Osteoblast (primary cell): ENCODE data around the gene SH2B2. TPM values are rescaled to one million over a fixed set of nuclear protein-coding genes. Genes with fewer than 3 reads are reported as not detected.
A peak's percentile ranks its signal among the peaks of the same experiment; 100 is the strongest.

Experiments used
- DNase-seq: peaks from one replicate; pipeline ENCODE4 v3.0.0; 2011; ENCODE audit warnings: low spot score, mixed read lengths; ENCODE audit not compliant: insufficient read length; ENCODE audit errors: missing footprints
- H2AFZ ChIP-seq: 2 replicates; pipeline ENCODE4 v1.6.0; 2011; ENCODE audit warnings: mild to moderate bottlenecking, low read length
- H3K27ac ChIP-seq: 2 replicates; pipeline ENCODE4 v1.5.1; 2011; ENCODE audit warnings: mild to moderate bottlenecking, low read depth, low read length, moderate library complexity
- H3K27me3 ChIP-seq: 2 replicates; pipeline ENCODE4 v1.6.0; 2012; ENCODE audit warnings: mild to moderate bottlenecking, control low read depth, inconsistent platforms, low read length, moderate library complexity; ENCODE audit not compliant: insufficient read depth
- H3K36me3 ChIP-seq: 2 replicates; pipeline ENCODE4 v1.5.1; 2011; ENCODE audit warnings: mild to moderate bottlenecking, low read length, control low read depth, moderate library complexity; ENCODE audit not compliant: insufficient read depth
- H3K4me1 ChIP-seq: 2 replicates; pipeline ENCODE4 v1.5.1; 2011; ENCODE audit warnings: mild to moderate bottlenecking, low read length, control low read depth, moderate library complexity; ENCODE audit not compliant: insufficient read depth
- H3K4me2 ChIP-seq: 2 replicates; pipeline ENCODE4 v1.6.0; 2011; ENCODE audit warnings: mild to moderate bottlenecking, low read length; ENCODE audit not compliant: insufficient read depth
- H3K4me3 ChIP-seq: fragments of 200-600 bp; sonication (generic); 3 replicates; pipeline ENCODE4 v1.5.1; 2012; ENCODE audit warnings: mild to moderate bottlenecking, low read length, inconsistent platforms; ENCODE audit not compliant: insufficient read depth
- H3K79me2 ChIP-seq: 2 replicates; pipeline ENCODE4 v1.6.0; 2012; ENCODE audit warnings: mild to moderate bottlenecking, low read length, control low read depth, inconsistent platforms; ENCODE audit not compliant: insufficient read depth
- H3K9me3 ChIP-seq: 2 replicates; pipeline ENCODE4 v1.5.1; 2011; ENCODE audit warnings: low read depth, low read length, control low read depth
- H4K20me1 ChIP-seq: 2 replicates; pipeline ENCODE4 v1.6.0; 2012; ENCODE audit warnings: mild to moderate bottlenecking, low read length, control low read depth; ENCODE audit not compliant: insufficient read depth
- total RNA-seq: library from RNA; depleted of rRNA; stranded (reverse); fragments of >200 nt; gene quantifications from 2 replicates; pipeline ENCODE4 v1.2.3, GENCODE V29; 2012
- TF ChIP-seq, protein P1 (sequence below): IDR thresholded peaks from 2 replicates; pipeline ENCODE4 v1.5.1; 2011; ENCODE audit warnings: mild to moderate bottlenecking, low read depth, low read length, moderate library complexity; ENCODE audit errors: extremely low read depth

The SH2B2 gene
- total RNA-seq, 1 donor = 2.2 TPM

DNA sequence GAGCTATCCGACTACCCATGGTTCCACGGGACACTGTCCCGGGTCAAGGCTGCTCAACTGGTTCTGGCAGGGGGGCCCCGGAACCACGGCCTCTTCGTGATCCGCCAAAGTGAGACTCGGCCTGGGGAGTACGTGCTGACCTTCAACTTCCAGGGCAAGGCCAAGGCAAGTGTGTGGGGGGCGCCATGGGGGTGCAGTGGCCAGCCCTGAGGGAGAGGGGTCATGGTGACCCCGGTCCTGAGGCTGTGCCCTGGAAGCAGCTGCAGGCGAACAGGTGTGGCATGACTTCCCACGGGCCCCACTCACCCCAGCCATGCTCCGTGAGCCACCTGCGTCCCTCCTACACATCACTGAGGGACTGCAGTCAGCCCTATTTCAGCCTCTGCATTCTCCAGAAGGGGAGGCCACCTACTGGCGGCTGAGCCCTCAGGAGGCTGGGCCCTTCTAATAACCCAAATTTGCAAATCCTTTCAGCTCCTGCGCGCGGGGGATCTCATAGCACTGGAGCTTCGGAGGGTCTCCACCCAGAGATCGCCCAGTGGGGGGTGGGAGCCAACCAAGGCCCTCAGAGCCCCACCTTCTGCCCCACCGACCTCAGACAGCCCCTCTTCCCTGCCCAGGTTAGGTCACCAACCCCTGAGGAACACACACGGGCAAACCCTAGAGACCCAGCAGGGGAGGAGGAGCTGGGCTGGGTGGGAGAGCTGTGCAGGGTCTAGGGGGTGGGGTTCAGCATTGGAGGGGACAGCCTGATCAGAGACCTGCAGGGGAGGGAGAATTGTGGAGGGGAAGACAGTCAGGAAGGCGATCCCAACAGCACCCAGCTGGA, 30.8 kb downstream of the SH2B2 start:
- no peaks in the 10 kb centered on the region for H3K36me3 ChIP-seq
- no peaks in the 10 kb centered on the region for H4K20me1 ChIP-seq
- H3K79me2 ChIP-seq = no peaks in the 10 kb centered on the region
- DNase-seq = peak; percentile 73
- H3K27me3 ChIP-seq = no peaks in the 10 kb centered on the region
- H2AFZ ChIP-seq = no peak overlapping the region
- TF ChIP-seq, protein P1, sequence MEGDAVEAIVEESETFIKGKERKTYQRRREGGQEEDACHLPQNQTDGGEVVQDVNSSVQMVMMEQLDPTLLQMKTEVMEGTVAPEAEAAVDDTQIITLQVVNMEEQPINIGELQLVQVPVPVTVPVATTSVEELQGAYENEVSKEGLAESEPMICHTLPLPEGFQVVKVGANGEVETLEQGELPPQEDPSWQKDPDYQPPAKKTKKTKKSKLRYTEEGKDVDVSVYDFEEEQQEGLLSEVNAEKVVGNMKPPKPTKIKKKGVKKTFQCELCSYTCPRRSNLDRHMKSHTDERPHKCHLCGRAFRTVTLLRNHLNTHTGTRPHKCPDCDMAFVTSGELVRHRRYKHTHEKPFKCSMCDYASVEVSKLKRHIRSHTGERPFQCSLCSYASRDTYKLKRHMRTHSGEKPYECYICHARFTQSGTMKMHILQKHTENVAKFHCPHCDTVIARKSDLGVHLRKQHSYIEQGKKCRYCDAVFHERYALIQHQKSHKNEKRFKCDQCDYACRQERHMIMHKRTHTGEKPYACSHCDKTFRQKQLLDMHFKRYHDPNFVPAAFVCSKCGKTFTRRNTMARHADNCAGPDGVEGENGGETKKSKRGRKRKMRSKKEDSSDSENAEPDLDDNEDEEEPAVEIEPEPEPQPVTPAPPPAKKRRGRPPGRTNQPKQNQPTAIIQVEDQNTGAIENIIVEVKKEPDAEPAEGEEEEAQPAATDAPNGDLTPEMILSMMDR = no peak
- H3K4me3 ChIP-seq = no peak overlapping the region
- no peaks in the 10 kb centered on the region for H3K4me1 ChIP-seq
- no peaks in the 10 kb centered on the region for H3K9me3 ChIP-seq
- no peak overlapping the region for H3K27ac ChIP-seq
- H3K4me2 ChIP-seq = no peak overlapping the region

DNA sequence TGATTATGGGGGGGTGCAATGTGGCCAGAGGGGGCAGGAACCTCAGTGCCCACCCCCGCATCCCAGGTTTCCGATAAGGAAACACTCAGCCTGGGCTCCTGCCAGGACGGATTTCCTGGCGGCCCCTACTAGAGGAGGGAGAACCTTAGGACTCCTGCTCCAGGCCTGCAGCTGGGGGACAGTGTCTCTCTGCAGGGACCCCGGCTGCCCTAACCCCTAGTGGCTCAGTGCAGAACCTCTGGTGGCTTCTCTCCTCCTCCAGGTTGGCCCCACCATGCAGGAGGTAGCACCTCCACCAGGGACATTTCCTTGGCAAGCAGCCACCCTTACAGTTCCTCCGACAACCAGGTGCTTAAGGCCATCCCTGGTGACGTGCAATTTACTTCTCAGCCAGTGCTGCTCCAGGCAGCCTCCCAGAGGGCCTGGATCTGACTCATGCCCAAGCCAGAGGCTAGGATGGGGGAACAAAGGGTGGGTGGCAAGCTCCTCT, 31.9 kb downstream of the SH2B2 start:
- no peak overlapping the region for H3K4me2 ChIP-seq
- H4K20me1 ChIP-seq = no peaks in the 10 kb centered on the region
- no peak overlapping the region for H2AFZ ChIP-seq
- no peaks in the 10 kb centered on the region for H3K4me1 ChIP-seq
- H3K27ac ChIP-seq = no peak overlapping the region
- DNase-seq = peak; percentile 94
- no peak overlapping the region for H3K4me3 ChIP-seq
- H3K27me3 ChIP-seq = no peaks in the 10 kb centered on the region
- no peaks in the 10 kb centered on the region for H3K9me3 ChIP-seq
- no peaks in the 10 kb centered on the region for H3K79me2 ChIP-seq
- TF ChIP-seq, protein P1 = no peak
- no peaks in the 10 kb centered on the region for H3K36me3 ChIP-seq

DNA sequence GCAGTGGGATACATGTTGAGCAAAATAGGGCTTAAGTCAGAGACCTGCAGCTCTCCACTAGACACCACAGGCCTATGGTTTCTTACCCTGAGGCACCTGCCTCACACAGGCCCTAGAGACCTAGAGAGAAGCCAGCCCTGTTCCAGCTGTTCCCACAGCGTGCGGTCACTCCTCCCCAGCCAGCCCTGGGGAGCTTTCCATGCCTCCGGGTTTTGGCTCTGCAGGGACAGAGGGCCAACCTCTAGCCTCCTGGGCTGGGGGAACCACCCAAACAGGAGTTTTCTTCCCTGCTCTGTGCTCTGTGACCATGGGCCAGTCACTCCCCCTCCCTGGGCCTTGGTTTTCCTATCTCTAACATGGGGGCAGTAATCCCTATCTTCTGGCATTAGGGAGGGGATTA, 33.0 kb downstream of the SH2B2 start:
- Histone ChIP-seq H3K4me1 (no peaks in the 10 kb centered on the region), H3K9me3 (no peaks in the 10 kb centered on the region), H3K4me3 (no peak overlapping the region), H3K27me3 (no peaks in the 10 kb centered on the region), H3K79me2 (no peaks in the 10 kb centered on the region), H3K27ac (no peak overlapping the region), H3K4me2 (no peak overlapping the region), H3K36me3 (no peaks in the 10 kb centered on the region), H4K20me1 (no peaks in the 10 kb centered on the region), H2AFZ (no peak overlapping the region)
- DNase-seq = peak; percentile 79
- TF ChIP-seq, protein P1 = no peak

DNA sequence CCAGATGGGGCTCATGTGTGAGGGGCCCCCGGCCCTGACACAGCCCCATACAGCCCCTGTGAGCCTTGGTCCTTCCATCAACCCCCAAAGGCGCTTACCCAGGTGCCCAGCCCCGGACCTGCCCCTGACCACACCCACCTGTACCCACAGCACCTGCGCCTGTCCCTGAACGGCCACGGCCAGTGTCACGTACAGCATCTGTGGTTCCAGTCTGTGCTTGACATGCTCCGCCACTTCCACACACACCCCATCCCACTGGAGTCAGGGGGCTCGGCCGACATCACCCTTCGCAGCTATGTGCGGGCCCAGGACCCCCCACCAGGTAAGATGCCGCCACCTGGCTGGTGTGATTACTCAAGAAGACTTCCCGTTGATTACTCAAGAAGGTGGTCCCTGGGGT, 33.5 kb downstream of the SH2B2 start:
- H3K4me1 ChIP-seq = no peaks in the 10 kb centered on the region
- DNase-seq = no peak

More for the DNA sequence above, 33.5 kb downstream of the SH2B2 start:
- Histone ChIP-seq H3K9me3 (no peaks in the 10 kb centered on the region), H3K79me2 (no peaks in the 10 kb centered on the region), H2AFZ (no peak overlapping the region), H3K4me3 (no peak overlapping the region), H3K27me3 (no peaks in the 10 kb centered on the region), H3K4me2 (no peak overlapping the region), H4K20me1 (no peaks in the 10 kb centered on the region), H3K27ac (no peak overlapping the region), H3K36me3 (no peaks in the 10 kb centered on the region)
- TF ChIP-seq, protein P1 = no peak
